ENCODE data around the gene FRS3. TPM values are rescaled to one million over a fixed set of nuclear protein-coding genes. Genes with fewer than 3 reads are reported as not detected.

The FRS3 gene
- total RNA-seq, 1 donor from 2014 or later, result 3.1 TPM

- Histone ChIP-seq H2AFZ (ENCODE audit: low read depth, low read length) (no peak overlapping the region), H4K20me1 (ENCODE audit: insufficient read depth, low read length) (no peaks in the 10 kb centered on the region), H3K9me3 (ENCODE audit: insufficient read depth, low read depth, low read length) (no peaks in the 10 kb centered on the region), H3K27ac (ENCODE audit: low read depth, low read length) (no peak overlapping the region), H3K9ac (ENCODE audit: low read length) (no peak overlapping the region), H3K27me3 (ENCODE audit: insufficient read depth, low read length) (peaks cover 3% of the 10 kb centered on the region), H3K36me3 (ENCODE audit: insufficient read depth, low read length) (no peaks in the 10 kb centered on the region), H3K4me1 (ENCODE audit: insufficient read depth, low read length) (no peaks in the 10 kb centered on the region), H3K79me2 (ENCODE audit: insufficient read depth, low read length) (no peaks in the 10 kb centered on the region), H3K4me2 (ENCODE audit: low read length) (no peak overlapping the region), H3K4me3 (ENCODE audit: insufficient read depth, low read depth, low read length) (no peak overlapping the region)
- FAIRE-seq, result no peak
- no peak overlapping the region for H3K4me3 Mint-ChIP-seq (ENCODE audit: unreplicated experiment)
- peaks cover 2% of the 10 kb centered on the region for H3K9me3 Mint-ChIP-seq (ENCODE audit: unreplicated experiment)
- DNase-seq (ENCODE audit: low read depth), result no peak
- peaks cover 13% of the 10 kb centered on the region for H3K27me3 Mint-ChIP-seq (ENCODE audit: low read depth, unreplicated experiment)
- H3K27ac Mint-ChIP-seq (ENCODE audit: unreplicated experiment), result no peak overlapping the region
- H3K4me1 Mint-ChIP-seq (ENCODE audit: low read depth, unreplicated experiment), result peaks cover 13% of the 10 kb centered on the region
- H3K36me3 Mint-ChIP-seq (ENCODE audit: low read depth, unreplicated experiment), result no peaks in the 10 kb centered on the region
- TF ChIP-seq CTCF (IDR thresholded peaks at IDR 0.05; ENCODE audit: insufficient read depth, low read depth, low read length) (no peak), EZH2 (IDR thresholded peaks at IDR 0.05; ENCODE audit: insufficient read depth, low read length) (no peak)
Observed at GRCh38 chr6:41759905-41760579, 19.7 kb downstream of the FRS3 start.

- no peak overlapping the region for H3K4me3 ChIP-seq (ENCODE audit: insufficient read depth, low read depth, low read length)
- no peaks in the 10 kb centered on the region for H3K79me2 ChIP-seq (ENCODE audit: insufficient read depth, low read length)
- no peaks in the 10 kb centered on the region for H3K9me3 ChIP-seq (ENCODE audit: insufficient read depth, low read depth, low read length)
- no peaks in the 10 kb centered on the region for H3K36me3 ChIP-seq (ENCODE audit: insufficient read depth, low read length)
- Mint-ChIP-seq H3K36me3 (ENCODE audit: low read depth, unreplicated experiment) (no peaks in the 10 kb centered on the region), H3K9me3 (ENCODE audit: unreplicated experiment) (peaks cover 2% of the 10 kb centered on the region), H3K4me3 (ENCODE audit: unreplicated experiment) (no peak overlapping the region), H3K4me1 (ENCODE audit: low read depth, unreplicated experiment) (peaks cover 13% of the 10 kb centered on the region), H3K27ac (ENCODE audit: unreplicated experiment) (no peak overlapping the region), H3K27me3 (ENCODE audit: low read depth, unreplicated experiment) (peaks cover 13% of the 10 kb centered on the region)
- no peak for TF ChIP-seq EZH2 (IDR thresholded peaks at IDR 0.05; ENCODE audit: insufficient read depth, low read length)
- TF ChIP-seq CTCF (IDR thresholded peaks at IDR 0.05; ENCODE audit: insufficient read depth, low read depth, low read length), result no peak
- H3K4me1 ChIP-seq (ENCODE audit: insufficient read depth, low read length), result no peaks in the 10 kb centered on the region
- no peak overlapping the region for H3K9ac ChIP-seq (ENCODE audit: low read length)
- H3K4me2 ChIP-seq (ENCODE audit: low read length), result no peak overlapping the region
- peaks cover 3% of the 10 kb centered on the region for H3K27me3 ChIP-seq (ENCODE audit: insufficient read depth, low read length)
- H4K20me1 ChIP-seq (ENCODE audit: insufficient read depth, low read length), result no peaks in the 10 kb centered on the region
- FAIRE-seq (no peak), DNase-seq (ENCODE audit: low read depth) (no peak)
- H3K27ac ChIP-seq (ENCODE audit: low read depth, low read length), result no peak overlapping the region
- no peak overlapping the region for H2AFZ ChIP-seq (ENCODE audit: low read depth, low read length)
Observed at GRCh38 chr6:41759106-41759904, 20.4 kb downstream of the FRS3 start.
